Neuron (in vitro differentiated cells): Measurements from ENCODE around the gene NOL4L.

Source experiments
- H2AFZ ChIP-seq: one replicate; pipeline ENCODE4 v1.6.1; 2013; ENCODE audit warnings: low read depth, mild to moderate bottlenecking, inconsistent platforms, low read length, moderate library complexity
- H3K27me3 ChIP-seq: one replicate; pipeline ENCODE4 v1.6.1; 2013; ENCODE audit warnings: low read length; ENCODE audit not compliant: insufficient read depth
- H3K36me3 ChIP-seq: one replicate; pipeline ENCODE4 v1.6.1; 2013; ENCODE audit warnings: low read length; ENCODE audit not compliant: insufficient read depth
- H3K4me1 ChIP-seq: one replicate; pipeline ENCODE4 v1.6.1; 2013; ENCODE audit warnings: low read length; ENCODE audit not compliant: insufficient read depth
- H3K4me3 ChIP-seq: 2 replicates; pipeline ENCODE4 v1.5.1; 2013; ENCODE audit warnings: mild to moderate bottlenecking, low read length, moderate library complexity
- H3K9me3 ChIP-seq: one replicate; pipeline ENCODE4 v1.6.1; 2013; ENCODE audit warnings: low read length

NOL4L gene

DNA sequence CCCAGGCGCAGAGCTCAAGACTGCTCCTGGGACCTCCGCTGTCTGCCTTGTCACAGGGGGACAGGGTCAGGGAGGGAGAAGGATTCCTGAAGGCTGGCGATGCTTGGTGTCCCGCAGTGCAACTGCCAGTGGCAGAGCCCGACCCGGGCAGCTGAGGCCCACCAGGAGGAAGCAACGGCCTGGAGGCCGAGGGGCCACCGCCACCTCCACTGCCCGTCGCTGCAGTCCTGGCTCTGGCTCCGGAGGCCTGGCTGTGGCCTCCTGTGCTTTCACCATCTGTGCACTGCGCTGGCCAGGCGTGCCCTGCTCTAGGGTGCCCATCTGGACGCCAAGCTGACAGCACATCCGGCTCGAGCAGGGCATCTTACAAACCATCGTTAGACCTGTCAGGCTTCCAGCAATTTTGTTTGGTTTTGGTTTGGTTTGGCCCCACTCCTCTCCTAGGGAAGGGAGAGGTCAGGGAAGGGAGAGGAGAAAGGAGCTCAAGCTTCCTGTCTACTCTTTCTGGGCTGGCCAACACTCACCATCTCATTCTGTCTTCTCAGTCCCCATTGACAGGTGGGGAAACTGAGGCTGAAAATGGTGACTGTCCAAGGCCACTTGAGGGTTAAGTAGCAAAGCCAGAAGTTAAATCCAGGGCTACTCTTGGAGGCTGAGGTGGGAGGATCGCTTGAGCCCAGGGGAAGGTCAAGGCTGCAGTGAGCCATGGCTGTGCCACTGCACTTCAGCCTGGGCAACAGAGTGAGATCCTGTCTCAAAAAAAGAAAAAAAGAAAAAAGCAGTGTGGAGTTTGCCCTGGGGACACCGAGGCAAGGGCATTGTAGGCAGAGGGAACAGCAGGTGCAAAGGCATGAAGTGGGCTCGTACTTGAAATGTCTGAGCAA lies 37.7 kb upstream of the NOL4L start:
- H3K4me3 ChIP-seq: no peak overlapping the region
- no peak overlapping the region for H2AFZ ChIP-seq
- H3K4me1 ChIP-seq: peaks cover 9% of the 10 kb centered on the region
- no peaks in the 10 kb centered on the region for H3K36me3 ChIP-seq
- no peaks in the 10 kb centered on the region for H3K9me3 ChIP-seq
- H3K27me3 ChIP-seq: peaks cover 2% of the 10 kb centered on the region

DNA sequence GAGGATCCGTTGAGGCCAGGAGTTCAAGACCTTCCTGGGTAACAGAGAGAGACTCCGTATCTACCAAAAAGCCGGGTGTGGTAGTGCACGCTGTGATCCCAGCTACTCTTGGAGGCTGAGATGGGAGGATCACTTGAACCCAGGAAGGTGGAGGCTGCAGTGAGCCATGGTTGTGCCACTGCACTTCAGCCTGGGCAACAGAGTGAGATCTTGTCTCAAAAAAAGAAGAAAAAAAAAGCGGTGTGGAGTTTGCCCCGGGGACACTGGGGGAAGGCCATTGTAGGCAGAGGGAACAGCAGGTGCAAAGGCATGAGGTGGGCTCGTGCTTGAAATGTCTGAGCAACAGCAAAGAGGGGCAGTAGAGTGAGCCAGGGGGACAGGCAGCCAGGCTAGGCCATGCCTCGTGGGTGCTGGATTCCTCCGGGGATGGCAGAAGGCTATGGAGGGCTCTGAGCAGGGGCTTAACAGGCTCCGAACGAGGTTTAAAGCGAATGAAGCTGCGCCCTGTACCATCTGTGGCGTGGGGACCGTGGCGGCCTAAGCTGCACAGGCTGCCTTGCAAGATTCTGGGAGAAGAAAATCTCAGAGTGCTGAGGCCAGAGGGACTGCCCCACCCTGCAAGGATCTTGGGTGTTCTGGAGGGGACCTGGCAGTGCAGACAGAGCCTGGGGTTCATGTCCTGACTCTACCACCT lies 36.9 kb upstream of the NOL4L start:
- peaks cover 2% of the 10 kb centered on the region for H3K27me3 ChIP-seq
- H3K4me3 ChIP-seq: no peak overlapping the region
- no peak overlapping the region for H2AFZ ChIP-seq
- H3K4me1 ChIP-seq: peaks cover 1% of the 10 kb centered on the region
- no peaks in the 10 kb centered on the region for H3K9me3 ChIP-seq
- no peaks in the 10 kb centered on the region for H3K36me3 ChIP-seq

GRCh38 chr20:32621071-32621890 lies 36.1 kb upstream of the NOL4L start:
- Histone ChIP-seq H3K36me3 (no peaks in the 10 kb centered on the region), H2AFZ (no peak overlapping the region), H3K4me3 (no peak overlapping the region), H3K9me3 (no peaks in the 10 kb centered on the region), H3K27me3 (peaks cover 2% of the 10 kb centered on the region), H3K4me1 (no peaks in the 10 kb centered on the region)

GRCh38 chr20:32619586-32619985 lies 34.5 kb upstream of the NOL4L start:
- Histone ChIP-seq H2AFZ (no peak overlapping the region), H3K27me3 (no peaks in the 10 kb centered on the region), H3K4me3 (no peak overlapping the region), H3K9me3 (no peaks in the 10 kb centered on the region), H3K36me3 (no peaks in the 10 kb centered on the region), H3K4me1 (no peaks in the 10 kb centered on the region)

- peaks cover 14% of the 10 kb centered on the region for H3K27me3 ChIP-seq
- H3K4me3 ChIP-seq: no peak overlapping the region
- H2AFZ ChIP-seq: no peak overlapping the region
- no peaks in the 10 kb centered on the region for H3K9me3 ChIP-seq
- H3K36me3 ChIP-seq: no peaks in the 10 kb centered on the region
- H3K4me1 ChIP-seq: peaks cover 13% of the 10 kb centered on the region
Observed at GRCh38 chr20:32614772-32615171, 29.6 kb upstream of the NOL4L start.

- Histone ChIP-seq H3K9me3 (no peaks in the 10 kb centered on the region), H2AFZ (no peak overlapping the region), H3K4me1 (peaks cover 13% of the 10 kb centered on the region), H3K27me3 (peaks cover 14% of the 10 kb centered on the region), H3K36me3 (no peaks in the 10 kb centered on the region), H3K4me3 (no peak overlapping the region)
Observed at GRCh38 chr20:32614303-32614702, 29.2 kb upstream of the NOL4L start.

- no peaks in the 10 kb centered on the region for H3K36me3 ChIP-seq
- no peak overlapping the region for H3K4me3 ChIP-seq
- H2AFZ ChIP-seq: no peak overlapping the region
- H3K9me3 ChIP-seq: no peaks in the 10 kb centered on the region
- H3K27me3 ChIP-seq: peaks cover 14% of the 10 kb centered on the region
- peaks cover 13% of the 10 kb centered on the region for H3K4me1 ChIP-seq
Observed at GRCh38 chr20:32613192-32614053, 28.3 kb upstream of the NOL4L start.

DNA sequence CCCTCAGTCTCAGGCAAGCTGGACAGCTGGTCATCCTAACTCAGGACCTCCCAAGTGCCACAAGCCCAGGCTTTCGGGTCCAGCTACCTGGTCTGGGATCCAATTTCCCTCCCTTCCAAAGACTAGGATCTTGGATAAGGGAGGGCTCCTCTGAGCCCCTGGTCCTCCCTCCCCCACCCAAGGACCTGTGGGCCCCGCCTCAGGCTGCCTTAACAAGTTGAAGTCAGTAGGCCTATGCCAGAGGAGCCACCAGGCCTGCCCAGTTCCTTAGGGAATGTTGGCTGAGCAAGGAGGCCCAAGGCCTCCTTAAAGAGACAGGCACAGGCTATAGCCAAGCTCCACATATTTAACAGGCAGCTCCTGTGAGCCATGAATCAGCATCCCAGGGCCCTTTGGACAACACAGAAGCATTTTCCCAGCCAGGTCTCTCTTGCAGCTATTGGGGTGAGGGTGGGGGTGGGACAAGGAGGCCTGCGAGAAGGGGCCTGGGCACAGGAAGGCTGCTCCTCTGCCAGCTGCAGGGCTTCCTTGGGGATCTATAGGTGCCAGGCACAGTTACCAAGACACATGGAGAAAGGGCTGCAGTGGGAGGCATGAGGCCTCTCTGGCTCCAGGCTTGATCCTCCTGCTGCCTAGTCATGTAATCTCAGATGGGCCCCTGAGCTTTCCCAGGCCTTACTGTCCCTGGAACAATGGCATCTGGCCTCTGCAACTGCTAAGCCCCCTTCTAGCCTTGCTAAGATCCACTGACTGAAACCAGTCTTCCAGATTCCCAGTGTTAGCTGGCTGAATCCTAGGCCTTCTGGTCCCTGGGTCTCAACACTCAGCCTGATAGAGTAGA lies 27.4 kb upstream of the NOL4L start:
- Histone ChIP-seq H3K4me3 (no peak overlapping the region), H3K4me1 (peaks cover 13% of the 10 kb centered on the region), H3K27me3 (peaks cover 14% of the 10 kb centered on the region), H3K36me3 (no peaks in the 10 kb centered on the region), H3K9me3 (no peaks in the 10 kb centered on the region), H2AFZ (no peak overlapping the region)

GRCh38 chr20:32611868-32612267 lies 26.7 kb upstream of the NOL4L start:
- Histone ChIP-seq H3K4me3 (no peak overlapping the region), H3K36me3 (no peaks in the 10 kb centered on the region), H3K9me3 (no peaks in the 10 kb centered on the region), H3K27me3 (peaks cover 14% of the 10 kb centered on the region), H2AFZ (no peak overlapping the region), H3K4me1 (peaks cover 13% of the 10 kb centered on the region)

- H3K9me3 ChIP-seq: no peaks in the 10 kb centered on the region
- peaks cover 13% of the 10 kb centered on the region for H3K4me1 ChIP-seq
- H3K36me3 ChIP-seq: no peaks in the 10 kb centered on the region
- H3K4me3 ChIP-seq: no peak overlapping the region
- H2AFZ ChIP-seq: no peak overlapping the region
- peaks cover 15% of the 10 kb centered on the region for H3K27me3 ChIP-seq
Observed at GRCh38 chr20:32611286-32611685, 26.2 kb upstream of the NOL4L start.

- H3K9me3 ChIP-seq: no peaks in the 10 kb centered on the region
- no peak overlapping the region for H3K4me3 ChIP-seq
- no peak overlapping the region for H2AFZ ChIP-seq
- peaks cover 21% of the 10 kb centered on the region for H3K27me3 ChIP-seq
- no peaks in the 10 kb centered on the region for H3K36me3 ChIP-seq
- H3K4me1 ChIP-seq: peaks cover 13% of the 10 kb centered on the region
Observed at GRCh38 chr20:32610472-32611218, 25.5 kb upstream of the NOL4L start.
